GM18507 (cell line): Measurements from ENCODE around the gene TNPO3.
"Not testable (repeated sequence)": the region's sequence is repeated elsewhere in the genome, so short reads cannot be mapped to it uniquely, and the experiment has no call there.

Experiments
- DNase-seq: peaks from one replicate; pipeline ENCODE4 v3.0.0; 2011; ENCODE audit warnings: low read depth; ENCODE audit not compliant: insufficient read length; ENCODE audit errors: extremely low spot score
- FAIRE-seq: peaks from 2 replicates; lab custom pipeline; 2011; peaks lifted over from hg19 to GRCh38; lab: Jason Lieb, UNC

TNPO3 gene

GRCh38 chr7:129073204-129073603 is 18.3 kb upstream of the TNPO3 start:
- DNase-seq (no peak), FAIRE-seq (no peak)

GRCh38 chr7:129072479-129073011 is 17.6 kb upstream of the TNPO3 start:
- FAIRE-seq: peak; percentile 64
- no peak for DNase-seq

- peak; percentile 49 for FAIRE-seq
These were observed 14.1 kb upstream of the TNPO3 start for GRCh38 chr7:129069021-129069420.

GRCh38 chr7:129067943-129068548 is 13.1 kb upstream of the TNPO3 start:
- FAIRE-seq (no peak), DNase-seq (no peak)

More at GRCh38 chr7:129069021-129069420, 14.1 kb upstream of the TNPO3 start:
- DNase-seq: no peak

GRCh38 chr7:129067132-129067561 is 12.2 kb upstream of the TNPO3 start:
- FAIRE-seq, DNase-seq: not testable (repeated sequence)

- FAIRE-seq (peak; percentile 15), DNase-seq (no peak)
These were observed 11.6 kb upstream of the TNPO3 start for GRCh38 chr7:129066290-129067131.

GRCh38 chr7:129055861-129056464 is 1.1 kb upstream of the TNPO3 start:
- FAIRE-seq (no peak), DNase-seq (no peak)

- FAIRE-seq (no peak), DNase-seq (no peak)
These were observed 444 bp upstream of the TNPO3 start for GRCh38 chr7:129055294-129055816.

GRCh38 chr7:129053938-129054437 is 923 bp downstream of the TNPO3 start:
- no peak for DNase-seq
- peak; percentile 60 for FAIRE-seq

GRCh38 chr7:129052441-129052840 is 2.5 kb downstream of the TNPO3 start:
- DNase-seq: no peak
- FAIRE-seq: no peak

GRCh38 chr7:129051459-129051858 is 3.5 kb downstream of the TNPO3 start:
- FAIRE-seq: not testable (repeated sequence)

GRCh38 chr7:129047761-129048160 is 7.2 kb downstream of the TNPO3 start:
- FAIRE-seq (no peak), DNase-seq (no peak)

More at GRCh38 chr7:129051459-129051858, 3.5 kb downstream of the TNPO3 start:
- not testable (repeated sequence) for DNase-seq

GRCh38 chr7:129045682-129046081 is 9.2 kb downstream of the TNPO3 start:
- DNase-seq (no peak), FAIRE-seq (no peak)

- FAIRE-seq (no peak), DNase-seq (no peak)
These were observed 11.9 kb downstream of the TNPO3 start for GRCh38 chr7:129043012-129043411.

- FAIRE-seq: peak; percentile 48
These were observed 13.5 kb downstream of the TNPO3 start for GRCh38 chr7:129041142-129042085.

GRCh38 chr7:129038468-129038867 is 16.4 kb downstream of the TNPO3 start:
- FAIRE-seq, DNase-seq: not testable (repeated sequence)

More at GRCh38 chr7:129041142-129042085, 13.5 kb downstream of the TNPO3 start:
- no peak for DNase-seq

- FAIRE-seq (no peak), DNase-seq (no peak)
These were observed 17.3 kb downstream of the TNPO3 start for GRCh38 chr7:129037585-129037984.

- DNase-seq (no peak), FAIRE-seq (peak; percentile 35)
These were observed 22.9 kb downstream of the TNPO3 start for GRCh38 chr7:129032017-129032416.

GRCh38 chr7:129030440-129030839 is 24.5 kb downstream of the TNPO3 start:
- no peak for FAIRE-seq

More at GRCh38 chr7:129030440-129030839, 24.5 kb downstream of the TNPO3 start:
- DNase-seq: no peak
